K562 (cell line): ENCODE measurements around the gene MMP11.

Experiments used
- ATF7 ChIP-seq: fragments of 450-650 bp; IDR thresholded peaks from 2 replicates; pipeline ENCODE4 v1.7.1; 2014; ENCODE audit warnings: mild to moderate bottlenecking, moderate library complexity
- NFE2L1 ChIP-seq: fragments of 450-650 bp; IDR thresholded peaks from 2 replicates; pipeline ENCODE4 v1.6.1; 2016; ENCODE audit warnings: missing genetic modification characterization, low read depth, mild to moderate bottlenecking, missing compliant biosample characterization, moderate library complexity, borderline replicate concordance
- RFX5 ChIP-seq: IDR thresholded peaks from 2 replicates; pipeline ENCODE4 v1.6.1; 2011; ENCODE audit warnings: low read depth, mild to moderate bottlenecking, improper control_type of control experiment, low read length
- TSHZ1 ChIP-seq: fragments of 250-450 bp; sonication (Bioruptor Pico); IDR thresholded peaks from 2 replicates; pipeline ENCODE4 v1.4.0; 2020; ENCODE audit warnings: mild to moderate bottlenecking, moderate library complexity
- ZFP1 ChIP-seq: fragments of 450-650 bp; formaldehyde crosslinking; IDR thresholded peaks from 2 replicates; pipeline ENCODE4 v1.4.0; 2020; ENCODE audit warnings: mild to moderate bottlenecking, mixed read lengths
- TF ChIP-seq, protein P1 (sequence below): IDR thresholded peaks from 3 replicates; pipeline ENCODE4 v1.6.1; 2011; ENCODE audit warnings: borderline replicate concordance, mild to moderate bottlenecking, moderate library complexity; ENCODE audit not compliant: insufficient read length; ENCODE audit errors: extremely low read depth

- TF ChIP-seq, protein P1, sequence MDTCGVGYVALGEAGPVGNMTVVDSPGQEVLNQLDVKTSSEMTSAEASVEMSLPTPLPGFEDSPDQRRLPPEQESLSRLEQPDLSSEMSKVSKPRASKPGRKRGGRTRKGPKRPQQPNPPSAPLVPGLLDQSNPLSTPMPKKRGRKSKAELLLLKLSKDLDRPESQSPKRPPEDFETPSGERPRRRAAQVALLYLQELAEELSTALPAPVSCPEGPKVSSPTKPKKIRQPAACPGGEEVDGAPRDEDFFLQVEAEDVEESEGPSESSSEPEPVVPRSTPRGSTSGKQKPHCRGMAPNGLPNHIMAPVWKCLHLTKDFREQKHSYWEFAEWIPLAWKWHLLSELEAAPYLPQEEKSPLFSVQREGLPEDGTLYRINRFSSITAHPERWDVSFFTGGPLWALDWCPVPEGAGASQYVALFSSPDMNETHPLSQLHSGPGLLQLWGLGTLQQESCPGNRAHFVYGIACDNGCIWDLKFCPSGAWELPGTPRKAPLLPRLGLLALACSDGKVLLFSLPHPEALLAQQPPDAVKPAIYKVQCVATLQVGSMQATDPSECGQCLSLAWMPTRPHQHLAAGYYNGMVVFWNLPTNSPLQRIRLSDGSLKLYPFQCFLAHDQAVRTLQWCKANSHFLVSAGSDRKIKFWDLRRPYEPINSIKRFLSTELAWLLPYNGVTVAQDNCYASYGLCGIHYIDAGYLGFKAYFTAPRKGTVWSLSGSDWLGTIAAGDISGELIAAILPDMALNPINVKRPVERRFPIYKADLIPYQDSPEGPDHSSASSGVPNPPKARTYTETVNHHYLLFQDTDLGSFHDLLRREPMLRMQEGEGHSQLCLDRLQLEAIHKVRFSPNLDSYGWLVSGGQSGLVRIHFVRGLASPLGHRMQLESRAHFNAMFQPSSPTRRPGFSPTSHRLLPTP: no peak
- TF ChIP-seq RFX5: no peak
- TF ChIP-seq TSHZ1 (CRISPR knock-in tag): no peak
- TF ChIP-seq ATF7: no peak
- no peak for TF ChIP-seq NFE2L1 (tag)
- TF ChIP-seq ZFP1 (CRISPR knock-in tag): no peak
These were observed 14.9 kb downstream of the MMP11 start for GRCh38 chr22:23787600-23787896.
